Measurements from ENCODE around the gene ADRM1.

- TF ChIP-seq POLR2A (IDR thresholded peaks at IDR 0.05; ENCODE audit: low read length) (no peak), GATA1 (IDR thresholded peaks at IDR 0.05; ENCODE audit: low read depth, low read length) (no peak)
These were observed 7.4 kb downstream of the ADRM1 start for GRCh38 chr20:62309947-62310756.
